ENCODE measurements around the gene CHCHD5. TPM values are rescaled to one million over a fixed set of nuclear protein-coding genes. Genes with fewer than 3 reads are reported as not detected.

Gene CHCHD5
- total RNA-seq = 10 to 100 TPM; 10.4 to 20.9 (median 12.6) TPM

- TF ChIP-seq CTCF (IDR thresholded peaks at IDR 0.05; ENCODE audit: low read depth) = no peak
Observed at GRCh38 chr2:112584134-112584890, at the start of gene CHCHD5. TSS of gene CHCHD5 (plus strand) at chr2:112584609. CDS start at chr2:112584648, 39 bp downstream.

- TF ChIP-seq CTCF (IDR thresholded peaks at IDR 0.05; ENCODE audit: low read depth) = no peak
Observed at GRCh38 chr2:112534826-112535225, 49.6 kb upstream of the CHCHD5 start.

- no peak for TF ChIP-seq CTCF (IDR thresholded peaks at IDR 0.05; ENCODE audit: low read depth)
Observed at GRCh38 chr2:112539306-112539705, 45.1 kb upstream of the CHCHD5 start.

- no peak for TF ChIP-seq CTCF (IDR thresholded peaks at IDR 0.05; ENCODE audit: low read depth)
Observed at GRCh38 chr2:112540906-112541305, 43.5 kb upstream of the CHCHD5 start.

- TF ChIP-seq CTCF (IDR thresholded peaks at IDR 0.05; ENCODE audit: low read depth) = no peak
Observed at GRCh38 chr2:112541315-112542122, 42.9 kb upstream of the CHCHD5 start.

GRCh38 chr2:112542123-112542983 lies 42.1 kb upstream of the CHCHD5 start, which contains the start of gene POLR1B:
TSS of gene POLR1B (plus strand) at chr2:112542465. CDS start at chr2:112542495, 30 bp downstream.
- no peak for TF ChIP-seq CTCF (IDR thresholded peaks at IDR 0.05; ENCODE audit: low read depth)

Measured in subcutaneous adipose tissue (tissue), 4 donors.